DOHH2 (cell line): Measurements from ENCODE around the gene MRPL40.

Experiments
- H3F3A ChIP-seq: fragments of 200-600 bp; sonication (generic), shearing (Covaris generic); 2 replicates; pipeline ENCODE4 v1.6.0; 2016; ENCODE audit warnings: antibody characterized with exemption, mild to moderate bottlenecking; ENCODE audit not compliant: control insufficient read depth, insufficient read depth
- H3K27ac ChIP-seq: fragments of 200-600 bp; sonication (generic); 2 replicates; pipeline ENCODE4 v1.5.1; 2014; ENCODE audit warnings: low read depth, mild to moderate bottlenecking, low read length, moderate library complexity
- H3K27me3 ChIP-seq: fragments of 200-600 bp; sonication (generic); 2 replicates; pipeline ENCODE4 v1.6.1; 2014; ENCODE audit warnings: mild to moderate bottlenecking, low read length, mixed read lengths; ENCODE audit not compliant: control insufficient read depth
- H3K36me3 ChIP-seq: fragments of 200-600 bp; sonication (generic); 2 replicates; pipeline ENCODE4 v1.6.1; 2014; ENCODE audit warnings: mild to moderate bottlenecking, low read length, moderate library complexity, mixed read lengths; ENCODE audit not compliant: control insufficient read depth
- H3K4me1 ChIP-seq: fragments of 200-600 bp; sonication (generic); 2 replicates; pipeline ENCODE4 v1.6.1; 2014; ENCODE audit warnings: mild to moderate bottlenecking, low read length, mixed read lengths; ENCODE audit not compliant: control insufficient read depth
- H3K4me2 ChIP-seq: fragments of 200-600 bp; sonication (generic); 2 replicates; pipeline ENCODE4 v1.6.0; 2014; ENCODE audit warnings: mild to moderate bottlenecking, low read length, moderate library complexity
- H3K4me3 ChIP-seq: fragments of 200-600 bp; sonication (generic); 2 replicates; pipeline ENCODE4 v1.5.1; 2014; ENCODE audit warnings: mild to moderate bottlenecking, low read length, mixed read lengths
- H3K79me2 ChIP-seq: fragments of 200-600 bp; sonication (generic); 2 replicates; pipeline ENCODE4 v1.6.1; 2014; ENCODE audit warnings: mild to moderate bottlenecking, low read length, mixed read lengths; ENCODE audit not compliant: control insufficient read depth
- H3K9me2 ChIP-seq: fragments of 200-600 bp; sonication (generic); replicated peaks from 2 replicates; pipeline ENCODE4 v1.6.1; 2014; ENCODE audit warnings: mild to moderate bottlenecking, low read length, mixed read lengths; ENCODE audit not compliant: control insufficient read depth
- H3K9me3 ChIP-seq: fragments of 200-600 bp; sonication (generic); 2 replicates; pipeline ENCODE4 v1.6.1; 2014; ENCODE audit warnings: antibody characterized with exemption, low read length, mixed read lengths; ENCODE audit not compliant: control insufficient read depth, insufficient read depth
- H4K20me1 ChIP-seq: fragments of 200-600 bp; sonication (generic); 2 replicates; pipeline ENCODE4 v1.6.0; 2014; ENCODE audit warnings: low read depth, mild to moderate bottlenecking, antibody characterized with exemption, low read length, moderate library complexity; ENCODE audit not compliant: control insufficient read depth, insufficient read depth
- EZH2phosphoT487 ChIP-seq: fragments of 200-600 bp; sonication (generic); IDR thresholded peaks from 2 replicates; pipeline ENCODE4 v1.6.1; 2017; ENCODE audit warnings: borderline replicate concordance, mild to moderate bottlenecking, antibody characterized with exemption, low read length, moderate library complexity, mixed read lengths
- TF ChIP-seq, protein P1 (sequence below): fragments of 200-600 bp; sonication (generic); IDR thresholded peaks from one replicate; pipeline ENCODE4 v1.5.1; 2014; ENCODE audit warnings: antibody characterized with exemption, mild to moderate bottlenecking, low read depth, low read length; ENCODE audit not compliant: poor library complexity, severe bottlenecking

Gene MRPL40

GRCh38 chr22:19463491-19464469 is 31.4 kb downstream of the MRPL40 start:
- Histone ChIP-seq H3K9me3 (no peaks in the 10 kb centered on the region), H3K79me2 (no peaks in the 10 kb centered on the region), H3F3A (no peaks in the 10 kb centered on the region), H3K4me1 (no peaks in the 10 kb centered on the region), H4K20me1 (no peaks in the 10 kb centered on the region), H3K27ac (no peak overlapping the region), H3K36me3 (peaks cover 75% of the 10 kb centered on the region), H3K4me2 (no peak overlapping the region), H3K9me2 (no peaks in the 10 kb centered on the region), H3K4me3 (no peak overlapping the region), H3K27me3 (no peaks in the 10 kb centered on the region)
- TF ChIP-seq EZH2phosphoT487 = no peak
- TF ChIP-seq, protein P1, sequence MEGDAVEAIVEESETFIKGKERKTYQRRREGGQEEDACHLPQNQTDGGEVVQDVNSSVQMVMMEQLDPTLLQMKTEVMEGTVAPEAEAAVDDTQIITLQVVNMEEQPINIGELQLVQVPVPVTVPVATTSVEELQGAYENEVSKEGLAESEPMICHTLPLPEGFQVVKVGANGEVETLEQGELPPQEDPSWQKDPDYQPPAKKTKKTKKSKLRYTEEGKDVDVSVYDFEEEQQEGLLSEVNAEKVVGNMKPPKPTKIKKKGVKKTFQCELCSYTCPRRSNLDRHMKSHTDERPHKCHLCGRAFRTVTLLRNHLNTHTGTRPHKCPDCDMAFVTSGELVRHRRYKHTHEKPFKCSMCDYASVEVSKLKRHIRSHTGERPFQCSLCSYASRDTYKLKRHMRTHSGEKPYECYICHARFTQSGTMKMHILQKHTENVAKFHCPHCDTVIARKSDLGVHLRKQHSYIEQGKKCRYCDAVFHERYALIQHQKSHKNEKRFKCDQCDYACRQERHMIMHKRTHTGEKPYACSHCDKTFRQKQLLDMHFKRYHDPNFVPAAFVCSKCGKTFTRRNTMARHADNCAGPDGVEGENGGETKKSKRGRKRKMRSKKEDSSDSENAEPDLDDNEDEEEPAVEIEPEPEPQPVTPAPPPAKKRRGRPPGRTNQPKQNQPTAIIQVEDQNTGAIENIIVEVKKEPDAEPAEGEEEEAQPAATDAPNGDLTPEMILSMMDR = no peak

DNA sequence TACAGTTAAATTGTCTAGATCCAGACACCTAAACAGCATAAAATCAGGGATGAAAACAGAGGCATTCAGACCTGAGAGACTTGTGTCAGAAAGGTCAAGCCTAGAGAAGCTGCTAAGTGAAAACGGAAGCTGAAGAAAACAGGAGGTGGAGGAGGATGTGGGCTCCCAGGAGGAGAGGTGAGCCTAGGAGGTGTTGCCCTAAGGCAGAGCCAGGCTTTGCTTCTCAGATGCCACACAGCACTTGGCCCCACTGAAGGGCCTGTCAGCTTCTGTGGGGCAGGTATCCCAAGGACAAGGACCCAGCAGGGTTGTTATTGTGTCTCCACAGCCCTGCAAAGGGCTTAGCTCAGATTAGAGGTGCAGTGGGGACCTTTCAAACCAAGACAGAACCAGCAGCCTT is 32.2 kb downstream of the MRPL40 start:
- Histone ChIP-seq H3K36me3 (peaks cover 81% of the 10 kb centered on the region), H3K27me3 (no peaks in the 10 kb centered on the region), H3F3A (no peaks in the 10 kb centered on the region), H3K79me2 (no peaks in the 10 kb centered on the region), H3K4me2 (no peak overlapping the region), H3K9me3 (no peaks in the 10 kb centered on the region), H3K4me1 (no peaks in the 10 kb centered on the region), H3K4me3 (no peak overlapping the region), H3K27ac (no peak overlapping the region), H4K20me1 (no peaks in the 10 kb centered on the region), H3K9me2 (no peaks in the 10 kb centered on the region)
- no peak for TF ChIP-seq EZH2phosphoT487
- TF ChIP-seq, protein P1 = no peak

DNA sequence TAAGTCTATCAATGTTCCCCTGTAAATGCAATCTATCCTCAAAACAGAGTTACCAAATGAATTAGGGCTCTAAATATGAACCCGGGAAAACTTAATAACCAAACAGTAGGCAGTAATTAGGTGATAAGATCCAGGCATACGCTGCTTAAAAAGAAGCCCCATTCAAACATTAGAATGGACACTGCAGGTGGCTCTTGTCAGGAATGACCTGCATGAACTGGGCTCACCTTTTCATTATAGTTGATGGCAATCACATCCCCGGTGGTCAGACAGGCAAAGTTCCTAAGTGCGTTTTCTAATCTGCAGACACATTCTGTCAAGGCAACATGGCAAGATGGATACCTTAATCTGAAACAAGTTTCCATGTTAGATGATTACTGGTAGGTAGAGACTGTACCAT is 32.6 kb downstream of the MRPL40 start:
- TF ChIP-seq, protein P1 = no peak
- no peak for TF ChIP-seq EZH2phosphoT487
- Histone ChIP-seq H3K27ac (no peak overlapping the region), H3K9me3 (no peaks in the 10 kb centered on the region), H3K79me2 (no peaks in the 10 kb centered on the region), H3K9me2 (no peaks in the 10 kb centered on the region), H3F3A (no peaks in the 10 kb centered on the region), H3K4me2 (no peak overlapping the region), H3K4me3 (no peak overlapping the region), H3K36me3 (peaks cover 85% of the 10 kb centered on the region), H3K27me3 (no peaks in the 10 kb centered on the region), H3K4me1 (no peaks in the 10 kb centered on the region), H4K20me1 (no peaks in the 10 kb centered on the region)
